Panc1 (cell line): ENCODE results near the gene PIBF1.

Source experiments
- CTCF ChIP-seq: fragments of 450-650 bp; IDR thresholded peaks from 2 replicates; pipeline ENCODE4 v1.5.1; 2017; ENCODE audit warnings: mild to moderate bottlenecking
- POLR2AphosphoS5 ChIP-seq: IDR thresholded peaks from 2 replicates; pipeline ENCODE4 v1.6.1; 2012; ENCODE audit warnings: mild to moderate bottlenecking, low read depth, low read length, moderate library complexity

- TF ChIP-seq CTCF, result no peak
- TF ChIP-seq POLR2AphosphoS5, result no peak
Observed at GRCh38 chr13:72849571-72849970, 67.6 kb downstream of the PIBF1 start.
